Epithelial cell of esophagus (primary cell): ENCODE results near the gene CFAP45.

Source experiments
- DNase-seq: peaks from one replicate; pipeline ENCODE4 v3.0.0; 2010; ENCODE audit warnings: low read depth
- H3K4me3 ChIP-seq: 2 replicates; pipeline ENCODE4 v1.5.1; 2011; ENCODE audit warnings: mild to moderate bottlenecking, low read length, control low read depth
- TF ChIP-seq, protein P1 (sequence below): IDR thresholded peaks from 2 replicates; pipeline ENCODE4 v1.5.1; 2011; ENCODE audit warnings: low read depth, mild to moderate bottlenecking, low read length, control low read depth, inconsistent platforms; ENCODE audit not compliant: insufficient read depth; ENCODE audit errors: missing control alignments

Gene CFAP45, protein sequence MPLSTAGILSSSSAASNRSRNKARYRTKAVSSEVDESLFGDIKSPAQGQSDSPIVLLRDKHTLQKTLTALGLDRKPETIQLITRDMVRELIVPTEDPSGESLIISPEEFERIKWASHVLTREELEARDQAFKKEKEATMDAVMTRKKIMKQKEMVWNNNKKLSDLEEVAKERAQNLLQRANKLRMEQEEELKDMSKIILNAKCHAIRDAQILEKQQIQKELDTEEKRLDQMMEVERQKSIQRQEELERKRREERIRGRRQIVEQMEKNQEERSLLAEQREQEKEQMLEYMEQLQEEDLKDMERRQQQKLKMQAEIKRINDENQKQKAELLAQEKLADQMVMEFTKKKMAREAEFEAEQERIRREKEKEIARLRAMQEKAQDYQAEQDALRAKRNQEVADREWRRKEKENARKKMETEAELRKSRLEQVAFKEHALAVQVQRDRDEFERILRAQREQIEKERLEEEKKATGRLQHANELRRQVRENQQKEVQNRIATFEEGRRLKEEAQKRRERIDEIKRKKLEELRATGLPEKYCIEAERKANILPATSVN

DNA sequence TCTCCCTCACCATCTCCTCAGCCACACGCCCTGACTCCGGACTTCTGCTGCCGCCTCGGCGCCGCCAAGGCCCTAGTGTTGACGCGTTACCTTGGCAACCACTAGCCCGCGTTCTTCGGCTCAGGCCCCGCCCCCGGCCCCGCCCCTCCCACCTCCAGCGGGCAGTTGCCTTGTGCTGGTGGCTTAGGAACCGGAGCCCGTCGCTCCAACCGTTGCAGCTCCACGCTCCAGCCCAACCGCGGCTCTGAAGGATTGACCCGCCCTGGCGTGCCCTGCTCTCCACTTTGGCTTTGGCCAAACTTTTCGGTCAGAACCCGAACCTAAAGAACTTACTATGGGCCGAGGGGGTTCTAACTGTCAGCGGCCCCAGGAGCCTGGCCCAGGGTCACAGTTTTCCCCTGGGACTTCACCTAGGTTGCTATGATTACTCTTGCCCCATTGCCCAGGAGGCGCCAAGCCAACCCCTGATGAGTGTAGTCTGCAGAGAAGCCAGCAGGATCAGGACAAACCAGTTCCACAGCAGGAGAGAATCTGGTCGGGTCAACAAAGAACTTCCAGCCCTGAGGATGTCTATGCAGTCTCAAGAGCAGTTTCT is at the start of gene CFAP45:
CFAP45 (minus strand) TSS at position 80 of the 595 bp plus-strand sequence; CDS start at position 13, 67 bp downstream.
- peak within 1 kb of the TSS; percentile 19 for H3K4me3 ChIP-seq
- peak; percentile 95 for DNase-seq
- TF ChIP-seq, protein P1, sequence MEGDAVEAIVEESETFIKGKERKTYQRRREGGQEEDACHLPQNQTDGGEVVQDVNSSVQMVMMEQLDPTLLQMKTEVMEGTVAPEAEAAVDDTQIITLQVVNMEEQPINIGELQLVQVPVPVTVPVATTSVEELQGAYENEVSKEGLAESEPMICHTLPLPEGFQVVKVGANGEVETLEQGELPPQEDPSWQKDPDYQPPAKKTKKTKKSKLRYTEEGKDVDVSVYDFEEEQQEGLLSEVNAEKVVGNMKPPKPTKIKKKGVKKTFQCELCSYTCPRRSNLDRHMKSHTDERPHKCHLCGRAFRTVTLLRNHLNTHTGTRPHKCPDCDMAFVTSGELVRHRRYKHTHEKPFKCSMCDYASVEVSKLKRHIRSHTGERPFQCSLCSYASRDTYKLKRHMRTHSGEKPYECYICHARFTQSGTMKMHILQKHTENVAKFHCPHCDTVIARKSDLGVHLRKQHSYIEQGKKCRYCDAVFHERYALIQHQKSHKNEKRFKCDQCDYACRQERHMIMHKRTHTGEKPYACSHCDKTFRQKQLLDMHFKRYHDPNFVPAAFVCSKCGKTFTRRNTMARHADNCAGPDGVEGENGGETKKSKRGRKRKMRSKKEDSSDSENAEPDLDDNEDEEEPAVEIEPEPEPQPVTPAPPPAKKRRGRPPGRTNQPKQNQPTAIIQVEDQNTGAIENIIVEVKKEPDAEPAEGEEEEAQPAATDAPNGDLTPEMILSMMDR: no peak

DNA sequence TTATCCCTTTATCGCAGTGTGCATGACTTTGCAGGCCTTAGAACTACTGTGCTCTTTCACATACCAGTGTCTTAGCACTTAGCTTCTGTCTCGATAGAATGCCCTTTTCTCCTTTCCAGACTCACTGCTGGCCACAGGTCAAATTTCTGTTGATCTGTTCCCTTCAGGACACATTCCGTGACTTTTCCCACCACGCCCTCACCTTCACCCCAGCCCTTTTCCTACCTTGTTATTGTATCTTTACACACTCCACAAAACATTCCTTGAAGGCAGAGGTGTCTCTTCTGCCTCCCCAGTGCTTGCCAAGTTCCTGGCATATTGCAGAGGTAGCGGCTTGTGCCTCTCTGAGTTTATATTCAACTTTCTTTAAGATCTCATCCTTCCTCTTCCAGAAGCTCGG is 49.2 kb upstream of the CFAP45 start:
- no peak for DNase-seq
- no peak overlapping the region for H3K4me3 ChIP-seq
- TF ChIP-seq, protein P1: no peak

DNA sequence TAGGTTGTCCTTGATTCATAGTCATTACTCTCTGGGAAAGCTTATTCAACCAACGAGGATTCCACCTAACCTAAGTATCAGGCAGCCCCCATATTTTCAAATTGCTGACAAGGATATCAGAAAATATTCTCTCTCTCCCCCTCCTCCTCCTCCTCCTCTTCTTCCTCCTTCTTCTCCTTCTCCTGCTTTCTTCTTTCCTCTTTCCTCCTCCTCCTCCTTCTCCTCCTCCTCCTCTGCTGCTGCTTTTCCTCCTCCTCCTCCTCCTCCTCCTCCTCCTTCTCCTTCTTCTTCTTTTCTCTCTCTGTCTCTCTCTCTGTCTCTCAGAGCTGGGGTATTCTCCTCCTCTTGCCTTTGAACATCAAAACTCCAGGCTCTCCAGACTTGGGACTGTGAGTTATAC is 48.0 kb upstream of the CFAP45 start:
- TF ChIP-seq, protein P1: no peak
- no peak overlapping the region for H3K4me3 ChIP-seq
- DNase-seq: no peak

DNA sequence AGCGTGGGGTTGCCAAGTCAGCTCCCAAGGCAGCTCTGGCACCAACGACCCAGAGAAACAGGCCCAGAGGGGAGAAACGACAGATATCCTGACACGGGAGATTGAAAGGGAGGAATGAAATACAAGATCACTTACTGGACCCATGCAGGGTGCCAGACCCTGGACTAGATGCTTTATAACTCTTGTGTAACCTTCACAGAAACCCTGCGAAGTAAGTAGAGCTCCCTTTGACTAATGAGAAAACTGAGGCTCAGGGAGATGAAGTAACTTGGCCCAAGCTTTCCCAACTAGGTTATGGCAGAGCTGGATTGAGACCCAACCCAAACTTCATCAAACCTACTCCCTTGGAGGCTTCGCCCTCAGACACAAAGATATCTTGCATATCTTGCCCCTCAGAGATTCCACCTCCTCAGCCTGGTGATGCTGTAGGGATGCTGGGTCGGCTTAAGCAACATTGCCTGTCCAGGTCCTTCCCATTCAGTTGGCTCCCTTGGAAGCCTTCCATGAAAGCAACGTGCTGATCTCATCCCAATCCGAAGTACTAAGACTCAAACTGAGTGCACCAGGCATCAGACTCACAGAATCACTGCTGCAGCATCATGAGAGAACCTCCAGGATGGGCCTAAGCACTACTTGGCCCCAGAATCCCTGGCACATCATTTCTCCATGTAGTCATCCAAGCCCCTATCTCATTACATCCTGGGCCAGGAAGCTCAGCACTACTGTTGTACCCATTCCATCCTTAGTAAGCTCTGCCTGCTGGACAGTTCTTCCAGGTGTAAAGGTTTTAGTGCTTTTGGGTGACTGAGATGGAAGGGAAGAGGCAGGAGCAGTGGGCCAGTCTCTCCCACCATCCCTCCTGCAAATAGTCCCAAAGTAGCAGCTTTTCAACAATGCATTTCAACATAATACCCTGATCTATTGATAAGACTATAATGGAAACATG is 46.5 kb upstream of the CFAP45 start:
- TF ChIP-seq, protein P1: no peak
- H3K4me3 ChIP-seq: no peak overlapping the region
- DNase-seq: no peak

DNA sequence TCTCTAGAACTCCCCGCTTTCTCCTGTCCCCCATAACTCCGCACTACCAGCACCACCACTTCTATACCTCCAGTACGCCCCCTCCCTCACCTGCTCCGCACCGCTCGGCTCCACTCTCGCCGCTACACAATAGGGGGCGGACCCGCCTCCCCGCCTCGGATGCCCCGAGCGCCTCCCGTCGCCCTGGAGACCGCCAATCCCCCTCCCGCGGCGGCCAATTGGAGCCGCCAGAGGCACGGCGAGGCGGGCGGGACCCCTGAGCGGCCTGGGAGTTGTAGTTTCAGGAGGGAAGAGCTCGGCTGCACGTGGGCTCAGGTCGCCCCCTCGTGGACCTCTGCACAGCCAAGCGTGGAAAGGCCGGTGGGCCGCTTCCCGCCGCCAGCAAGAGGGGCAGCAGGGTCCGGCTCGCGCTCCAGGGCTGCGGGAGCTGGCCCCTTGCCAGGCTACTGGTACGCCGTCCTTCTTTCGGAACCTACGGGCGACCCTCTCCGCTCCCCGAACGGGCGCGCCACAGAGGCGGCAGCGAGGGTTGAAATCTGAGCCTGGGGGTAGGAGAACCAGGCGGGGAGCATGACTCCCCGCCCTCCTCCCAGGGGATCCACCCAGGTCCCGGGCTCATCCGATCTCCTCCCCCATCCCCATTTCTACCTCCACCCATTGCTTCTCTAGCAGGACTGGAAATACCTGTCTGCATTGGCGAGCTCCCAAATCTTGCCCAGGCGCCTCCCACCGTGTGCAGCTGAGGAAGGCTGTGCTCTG is 45.7 kb upstream of the CFAP45 start, which contains the start of gene IGSF9:
IGSF9 (minus strand) TSS at position 131 of the 759 bp plus-strand sequence. CDS start 2,159 bp downstream, outside the sequence.
- H3K4me3 ChIP-seq: peak within 1 kb of the TSS; percentile 65
- DNase-seq: peak; percentile 99

More for the DNA sequence above, 45.7 kb upstream of the CFAP45 start, which contains the start of gene IGSF9:
- TF ChIP-seq, protein P1: peak; percentile 33
